Spleen (tissue), 11 donors: Measurements from ENCODE around the gene KDM4B. TPM values are rescaled to one million over a fixed set of nuclear protein-coding genes. Genes with fewer than 3 reads are reported as not detected.

ENCODE experiments used
- DNase-seq: peaks from one replicate; pipeline ENCODE4 v3.0.0-alpha.2; 2020
- H3K27ac ChIP-seq, 8 donors: fragments of 200-600 bp; sonication (generic) in 7 of 8; 1 replicate in 4 of 8; 2 replicates in 4 of 8; pipeline versions ENCODE4 v1.5.0 to v1.8.0; 2016 to 2021; ENCODE audit warnings: inconsistent platforms in 4 of 8, mild to moderate bottlenecking in 4 of 8, moderate library complexity in 1 of 8
- H3K27me3 ChIP-seq, 7 donors: fragments of 200-600 bp; sonication (generic) in 6 of 7; replicated peaks in 1 of 7; 1 replicate in 4 of 7; 2 replicates in 3 of 7; pipeline versions ENCODE4 v1.5.0 to v1.8.0; 2016 to 2021; ENCODE audit warnings: inconsistent platforms in 3 of 7, mild to moderate bottlenecking in 1 of 7
- H3K36me3 ChIP-seq, 6 donors: fragments of 200-600 bp; sonication (generic) in 5 of 6; 1 replicate in 4 of 6; 2 replicates in 2 of 6; pipeline versions ENCODE4 v1.5.0 to v1.8.0; 2016 to 2021; ENCODE audit warnings: inconsistent platforms in 2 of 6
- H3K4me1 ChIP-seq, 6 donors: fragments of 200-600 bp; sonication (generic) in 5 of 6; 1 replicate in 3 of 6; 2 replicates in 3 of 6; pipeline versions ENCODE4 v1.5.0 to v1.8.0; 2016 to 2021; ENCODE audit warnings: inconsistent platforms in 3 of 6
- H3K4me3 ChIP-seq, 8 donors: fragments of 200-600 bp; sonication (generic) in 7 of 8; 1 replicate in 4 of 8; 2 replicates in 4 of 8; pipeline versions ENCODE4 v1.5.0 to v1.8.0; 2016 to 2021; ENCODE audit warnings: inconsistent platforms in 4 of 8, mild to moderate bottlenecking in 4 of 8, moderate library complexity in 2 of 8
- H3K9me3 ChIP-seq, 8 donors: fragments of 200-600 bp; sonication (generic) in 7 of 8; 1 replicate in 4 of 8; 2 replicates in 4 of 8; pipeline versions ENCODE4 v1.5.0 to v1.8.0; 2016 to 2021; ENCODE audit warnings: inconsistent platforms in 4 of 8
- POLR2A ChIP-seq, 3 donors: fragments of 450-650 bp; IDR thresholded peaks; one replicate each; pipeline ENCODE4 v1.5.1; 2017; ENCODE audit warnings: antibody characterized with exemption in 3 of 3, mild to moderate bottlenecking in 1 of 3
- POLR2AphosphoS5 ChIP-seq, 3 donors: sonication (generic); formaldehyde crosslinking; IDR thresholded peaks; one replicate each; pipeline ENCODE4 v1.5.1; 2017; ENCODE audit warnings: antibody characterized with exemption in 3 of 3
- WGBS, 5 donors: extraction: QIAGEN DNeasy Blood & Tissue Kit in 3 of 5; methylation state at CpG; one replicate each; pipeline versions ENCODE4 v1.1.5 to v1.1.7; 2013 to 2018; 5-methylcytosine and 5-hydroxymethylcytosine counted together
- intact Hi-C: fragments of 100-400 bp; cut with DNase I; formaldehyde crosslinking; loops from one replicate; pipeline ENCODE4 v1.15.0; 2023; ENCODE audit warnings: low total_unique reads
- polyA plus RNA-seq, 3 donors: library from polyadenylated mRNA; stranded (reverse); fragments of 200-250 nt; gene quantifications; one replicate each; pipeline ENCODE4 v1.2.1, GENCODE V29; 2013
- total RNA-seq, 7 donors: library from RNA; depleted of rRNA in 3 of 7; stranded (reverse); fragments of >200 nt in 3 of 7; fragmentation: NEBNext Ultra II Directional in 4 of 7; extraction: Animal tissue kit (Norgen Biotek cat#: 25700) in 4 of 7; gene quantifications; one replicate each; pipeline versions ENCODE4 v1.1.0 to v1.2.1, GENCODE V29; 2016 to 2021
- TF ChIP-seq, protein P1 (sequence below), 11 experiments: fragments of 200-600 bp in 7 of 11; fragments of 450-650 bp in 4 of 11; sonication (generic) in 4 of 11; IDR thresholded peaks in 8 of 11; conservative IDR thresholded peaks in 3 of 11; 1 replicate in 7 of 11; 2 replicates in 4 of 11; pipeline versions ENCODE4 v1.4.0 to v1.8.0; 2016 to 2021; ENCODE audit warnings: antibody characterized with exemption in 11 of 11, inconsistent platforms in 4 of 11, mild to moderate bottlenecking in 1 of 11
- donor health status: healthy with polysubstance abuse.
- donor health status: DM: no; HTN: no; CAD: no; lungs with moderate emphysema.
- donor health status: DM: no; HTN: no; CAD: no.
- donor health status: Bipolar disorder and iron deficiency.
- donor health status: healthy.
- donor health status: DM: no; HTN: no; CAD: no.
- donor health status: DM: yes; HTN: yes; CAD: no.

The KDM4B gene
- total and polyA plus RNA-seq, 10 donors: 18.3 to 80.5 (median 52.4) TPM

DNA sequence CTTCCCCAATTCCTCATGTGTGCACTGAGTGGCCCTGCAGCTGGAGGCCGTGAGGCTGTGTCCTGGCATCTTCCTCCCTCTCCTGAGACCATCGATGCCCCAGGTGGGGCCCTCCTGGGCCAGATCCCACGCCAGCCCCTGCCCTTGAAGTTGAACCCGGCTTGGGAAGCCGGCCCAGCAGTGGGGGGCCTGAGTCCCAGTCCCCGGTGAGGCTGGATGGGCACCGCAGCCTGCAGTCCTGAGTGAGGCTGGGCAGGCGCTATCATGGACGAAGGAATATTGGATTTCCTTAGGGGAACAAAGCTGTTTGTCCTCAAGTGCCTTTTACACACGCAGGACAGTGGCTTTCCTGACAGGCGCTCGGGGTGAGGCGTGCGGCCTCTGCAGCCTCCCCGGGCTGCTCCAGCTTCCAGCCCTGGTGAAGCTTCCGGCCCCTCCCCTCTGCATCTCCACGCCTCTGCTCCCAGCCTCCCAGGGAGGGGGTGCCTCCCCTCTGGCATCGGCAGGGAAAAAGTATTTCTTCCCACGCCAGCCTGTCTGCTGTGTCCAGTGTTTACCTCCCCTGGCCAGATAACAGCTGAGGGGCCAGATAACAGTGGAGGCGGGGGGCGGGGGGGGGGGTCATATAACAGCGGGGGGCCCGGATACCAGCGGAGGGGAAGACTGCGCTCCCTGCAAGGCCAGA is 159.5 kb downstream of the KDM4B start:
- Histone ChIP-seq H3K4me1 (peaks cover 38 to 94% (median 72%) of the 10 kb centered on the region in 6 donors), H3K27me3 (no peaks in the 10 kb centered on the region), H3K27ac (peak overlapping the region; percentile 57 to 95 (median 92)), H3K9me3 (no peaks in the 10 kb centered on the region), H3K36me3 (peaks cover 0 to 65% (median 13%) of the 10 kb centered on the region in 6 donors), H3K4me3 (peak overlapping the region in 1 of 8 donors; percentile 12)
- WGBS, 5 donors: 43 to 62% (median 49%) methylated on average over 23 to 25 of the region's 25 CpGs
- TF ChIP-seq POLR2A (IDR thresholded peaks at IDR 0.05): no peak
- peak in 2 of 3 donors; percentile 70 to 75 for TF ChIP-seq POLR2AphosphoS5 (IDR thresholded peaks at IDR 0.05)
- TF ChIP-seq, protein P1, sequence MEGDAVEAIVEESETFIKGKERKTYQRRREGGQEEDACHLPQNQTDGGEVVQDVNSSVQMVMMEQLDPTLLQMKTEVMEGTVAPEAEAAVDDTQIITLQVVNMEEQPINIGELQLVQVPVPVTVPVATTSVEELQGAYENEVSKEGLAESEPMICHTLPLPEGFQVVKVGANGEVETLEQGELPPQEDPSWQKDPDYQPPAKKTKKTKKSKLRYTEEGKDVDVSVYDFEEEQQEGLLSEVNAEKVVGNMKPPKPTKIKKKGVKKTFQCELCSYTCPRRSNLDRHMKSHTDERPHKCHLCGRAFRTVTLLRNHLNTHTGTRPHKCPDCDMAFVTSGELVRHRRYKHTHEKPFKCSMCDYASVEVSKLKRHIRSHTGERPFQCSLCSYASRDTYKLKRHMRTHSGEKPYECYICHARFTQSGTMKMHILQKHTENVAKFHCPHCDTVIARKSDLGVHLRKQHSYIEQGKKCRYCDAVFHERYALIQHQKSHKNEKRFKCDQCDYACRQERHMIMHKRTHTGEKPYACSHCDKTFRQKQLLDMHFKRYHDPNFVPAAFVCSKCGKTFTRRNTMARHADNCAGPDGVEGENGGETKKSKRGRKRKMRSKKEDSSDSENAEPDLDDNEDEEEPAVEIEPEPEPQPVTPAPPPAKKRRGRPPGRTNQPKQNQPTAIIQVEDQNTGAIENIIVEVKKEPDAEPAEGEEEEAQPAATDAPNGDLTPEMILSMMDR (IDR thresholded peaks at IDR 0.05 in 8 of 11, conservative IDR thresholded peaks at IDR 0.05 in 3 of 11): no peak
- no peak for DNase-seq
- intact Hi-C loops: loop anchor here (10.0 kb wide), 1 partner anchor 54 kb away; no protein-coding TSS in a partner anchor

- Histone ChIP-seq H3K27me3 (no peaks in the 10 kb centered on the region), H3K4me3 (no peak overlapping the region), H3K27ac (peak overlapping the region; percentile 75 to 95 (median 92)), H3K9me3 (no peaks in the 10 kb centered on the region), H3K4me1 (peaks cover 43 to 98% (median 75%) of the 10 kb centered on the region in 6 donors), H3K36me3 (peaks cover 1 to 65% (median 17%) of the 10 kb centered on the region in 6 donors)
- intact Hi-C loops: loop anchor here (10.0 kb wide), 1 partner anchor 54 kb away; no protein-coding TSS in a partner anchor
- no peak for TF ChIP-seq POLR2A (IDR thresholded peaks at IDR 0.05)
- TF ChIP-seq POLR2AphosphoS5 (IDR thresholded peaks at IDR 0.05): no peak
- TF ChIP-seq, protein P1 (IDR thresholded peaks at IDR 0.05 in 8 of 11, conservative IDR thresholded peaks at IDR 0.05 in 3 of 11): no peak
- no peak for DNase-seq
- 47 to 76% (median 49%) methylated on average over 7 to 9 of the region's 9 CpGs for WGBS, 5 donors
Measured at GRCh38 chr19:5128936-5129389, 160.1 kb downstream of the KDM4B start.

GRCh38 chr19:5129691-5130090 is 160.8 kb downstream of the KDM4B start:
- no peaks in the 10 kb centered on the region for H3K27me3 ChIP-seq
- H3K36me3 ChIP-seq: peaks cover 3 to 65% (median 24%) of the 10 kb centered on the region in 6 donors
- intact Hi-C loops: loop anchor here (10.0 kb wide), 1 partner anchor 55 kb away; no protein-coding TSS in a partner anchor
- H3K9me3 ChIP-seq: no peaks in the 10 kb centered on the region
- DNase-seq: no peak
- peak overlapping the region in 1 of 8 donors; percentile 63 for H3K4me3 ChIP-seq
- H3K4me1 ChIP-seq: peaks cover 43 to 98% (median 79%) of the 10 kb centered on the region in 6 donors
- H3K27ac ChIP-seq: peak overlapping the region; percentile 75 to 95 (median 92)
- 87 to 95% (median 91%) methylated on average over 13 of the region's 13 CpGs for WGBS, 5 donors
- TF ChIP-seq POLR2A (IDR thresholded peaks at IDR 0.05): no peak
- TF ChIP-seq, protein P1 (IDR thresholded peaks at IDR 0.05 in 8 of 11, conservative IDR thresholded peaks at IDR 0.05 in 3 of 11): no peak
- no peak for TF ChIP-seq POLR2AphosphoS5 (IDR thresholded peaks at IDR 0.05)
